ENCODE measurements around the gene DVL1.
A peak's percentile ranks its signal among the peaks of the same experiment; 100 is the strongest.

DVL1 gene

GRCh38 chr1:1340185-1340584 is 9.0 kb downstream of the DVL1 start:
- no peak for DNase-seq

DNA sequence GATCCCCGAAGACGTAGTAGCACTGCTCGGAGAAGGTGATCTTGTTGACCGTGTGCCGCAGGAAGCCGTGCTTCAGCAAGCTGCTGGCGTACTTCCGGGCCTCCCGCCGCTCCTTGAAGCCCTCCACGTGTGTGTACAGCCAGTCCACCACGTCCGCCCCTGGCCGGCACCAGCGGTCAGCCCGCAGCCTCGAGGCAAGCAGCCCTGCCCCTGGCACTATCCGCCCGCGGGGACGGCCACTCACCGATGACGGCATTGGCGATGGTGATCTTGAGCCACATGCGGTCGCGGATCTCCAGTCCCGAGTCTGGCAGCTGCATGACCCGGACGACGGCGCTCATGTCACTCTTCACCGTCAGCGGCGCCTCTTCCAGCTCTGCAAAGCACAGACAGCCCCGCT is 10.9 kb downstream of the DVL1 start:
- DNase-seq, result no peak

DNA sequence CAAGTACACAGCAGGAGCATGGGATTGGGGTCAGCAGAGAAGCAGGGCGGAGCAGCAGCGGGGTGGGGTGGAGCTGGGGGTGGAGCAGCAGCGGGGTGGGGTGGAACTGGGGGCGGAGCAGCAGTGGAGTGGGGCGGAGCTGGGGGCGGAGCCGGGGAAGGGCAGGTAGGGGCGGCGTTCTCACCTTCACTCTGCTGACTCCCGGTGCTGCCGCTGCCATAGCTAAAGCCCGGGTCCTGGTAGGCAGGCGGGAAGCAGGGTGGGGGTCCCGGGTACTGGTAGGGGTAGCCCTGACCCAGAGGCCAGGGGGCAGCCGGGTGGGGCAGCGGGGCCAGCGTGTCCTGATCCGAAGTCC is 11.4 kb downstream of the DVL1 start:
- DNase-seq, result peak in 1 of 4 experiments; percentile 27

DNA sequence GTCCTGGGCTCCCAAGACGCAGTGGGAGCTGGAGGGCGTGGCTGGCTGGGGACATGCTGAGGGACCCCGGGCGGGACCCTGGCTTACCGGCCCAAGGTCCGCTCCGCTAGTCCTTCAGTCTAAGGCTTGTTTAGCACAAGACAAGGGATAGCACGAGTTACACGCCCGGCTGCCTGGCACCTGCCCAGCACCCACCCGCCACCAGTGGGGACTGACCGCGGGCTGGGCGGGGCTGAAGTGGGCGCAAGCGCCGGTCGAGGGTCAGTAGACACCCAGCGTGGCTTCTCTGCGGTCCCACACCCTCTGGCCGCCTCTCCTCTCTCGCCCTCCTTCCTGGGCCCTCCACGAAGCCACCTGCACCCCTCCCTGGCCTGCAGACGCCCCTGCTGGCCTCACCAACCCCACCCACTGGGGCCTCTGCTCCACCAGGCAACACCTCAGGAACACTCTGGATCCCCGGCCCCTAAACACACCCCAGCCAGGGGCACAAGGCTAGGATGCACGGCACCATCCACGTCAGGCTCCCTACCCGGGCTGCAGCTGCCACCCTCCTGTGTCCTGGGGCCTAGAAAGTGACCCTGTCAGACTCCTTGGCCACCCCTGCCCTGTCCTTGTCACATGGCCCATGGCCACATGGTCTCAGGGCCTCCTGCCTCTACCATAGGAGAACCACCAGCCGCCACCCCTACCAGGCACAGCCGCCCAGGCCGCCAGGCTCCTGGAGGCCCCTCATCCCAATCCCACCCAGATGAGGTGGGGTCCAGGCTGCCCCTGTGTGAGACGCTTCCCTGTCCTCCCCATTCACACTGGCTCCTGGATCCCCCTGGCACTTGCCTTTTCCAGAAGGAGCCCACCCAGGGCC is 12.1 kb downstream of the DVL1 start:
- DNase-seq, result no peak

DNA sequence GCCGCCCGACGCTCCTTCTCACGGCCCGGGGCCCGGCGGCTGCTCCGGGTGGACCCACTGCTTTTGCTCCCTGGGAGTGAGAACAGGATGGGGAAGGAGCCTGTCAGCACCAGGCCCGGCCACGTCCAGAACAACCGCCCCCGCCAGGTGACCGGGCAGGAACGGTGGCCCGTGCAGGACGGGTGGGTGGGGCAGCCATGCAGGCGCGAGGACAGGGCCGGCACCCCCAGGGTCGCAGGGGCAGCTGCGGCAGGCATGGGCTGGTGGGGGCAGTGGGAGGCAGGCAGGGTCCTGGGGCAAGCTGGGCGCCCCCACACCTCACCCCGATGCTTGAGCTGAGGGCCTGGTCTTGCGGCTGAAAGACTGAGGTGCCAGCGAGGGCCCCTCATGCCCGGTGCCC is 12.8 kb downstream of the DVL1 start:
- DNase-seq, result no peak

DNA sequence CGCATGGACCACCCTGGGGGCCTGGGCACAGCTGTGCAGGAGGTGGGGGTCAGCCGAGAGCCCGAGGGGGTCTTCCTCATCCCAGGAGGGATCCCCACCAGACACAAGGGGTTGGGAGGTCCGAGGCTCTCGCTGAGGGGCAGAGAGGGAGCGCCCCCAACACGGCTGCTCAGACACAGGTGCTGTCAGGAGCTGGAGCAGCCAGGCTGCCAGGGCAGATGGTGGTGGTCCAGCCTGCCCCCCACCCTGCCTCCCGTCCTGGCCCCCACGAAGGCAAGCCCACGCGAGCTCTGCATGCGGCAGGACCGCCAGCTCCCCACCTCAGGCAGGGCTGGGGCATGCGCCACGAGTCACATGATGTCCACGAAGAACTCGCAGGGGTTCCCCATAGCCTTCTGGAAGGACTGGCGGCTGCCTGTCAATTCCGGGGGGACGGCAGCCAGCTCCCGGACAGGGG is 13.4 kb downstream of the DVL1 start:
- DNase-seq, result no peak

DNA sequence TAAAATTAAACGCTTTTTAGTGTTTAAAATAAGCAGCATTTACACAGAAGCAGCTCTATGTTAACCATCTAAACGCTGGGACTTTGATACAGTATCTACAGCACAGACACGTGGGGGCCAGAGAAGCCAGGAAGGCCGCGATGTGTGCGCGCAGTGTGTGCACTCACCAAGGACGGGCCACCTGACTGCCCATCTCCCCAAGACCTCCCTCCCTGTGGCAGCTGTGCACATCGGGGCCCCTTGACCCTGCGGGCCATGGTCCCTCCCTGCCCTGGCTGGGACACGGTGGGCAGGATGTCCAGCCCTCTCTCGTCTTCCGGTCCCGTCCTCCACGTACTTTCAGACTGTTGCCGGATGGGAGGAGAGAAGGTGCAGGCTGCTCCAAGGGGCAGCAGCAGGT is 13.9 kb downstream of the DVL1 start:
- DNase-seq, result no peak

GRCh38 chr1:1334835-1335234 is 14.4 kb downstream of the DVL1 start:
- DNase-seq, result no peak

GRCh38 chr1:1333551-1334241 is 15.5 kb downstream of the DVL1 start:
- DNase-seq, result no peak

DNA sequence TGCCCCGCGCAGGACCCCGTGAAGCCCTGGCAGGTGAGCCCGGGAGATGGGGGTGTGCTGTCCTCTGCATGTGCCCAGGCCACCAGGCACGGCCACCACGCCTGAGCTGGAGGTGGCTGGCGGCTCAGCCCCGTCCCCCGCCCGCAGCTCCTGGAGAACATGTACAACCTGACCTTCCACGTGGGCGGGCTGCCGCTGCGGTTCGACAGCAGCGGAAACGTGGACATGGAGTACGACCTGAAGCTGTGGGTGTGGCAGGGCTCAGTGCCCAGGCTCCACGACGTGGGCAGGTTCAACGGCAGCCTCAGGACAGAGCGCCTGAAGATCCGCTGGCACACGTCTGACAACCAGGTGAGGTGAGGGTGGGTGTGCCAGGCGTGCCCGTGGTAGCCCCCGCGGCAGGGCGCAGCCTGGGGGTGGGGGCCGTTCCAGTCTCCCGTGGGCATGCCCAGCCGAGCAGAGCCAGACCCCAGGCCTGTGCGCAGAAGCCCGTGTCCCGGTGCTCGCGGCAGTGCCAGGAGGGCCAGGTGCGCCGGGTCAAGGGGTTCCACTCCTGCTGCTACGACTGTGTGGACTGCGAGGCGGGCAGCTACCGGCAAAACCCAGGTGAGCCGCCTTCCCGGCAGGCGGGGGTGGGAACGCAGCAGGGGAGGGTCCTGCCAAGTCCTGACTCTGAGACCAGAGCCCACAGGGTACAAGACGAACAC is 16.3 kb downstream of the DVL1 start:
- DNase-seq, result no peak

DNA sequence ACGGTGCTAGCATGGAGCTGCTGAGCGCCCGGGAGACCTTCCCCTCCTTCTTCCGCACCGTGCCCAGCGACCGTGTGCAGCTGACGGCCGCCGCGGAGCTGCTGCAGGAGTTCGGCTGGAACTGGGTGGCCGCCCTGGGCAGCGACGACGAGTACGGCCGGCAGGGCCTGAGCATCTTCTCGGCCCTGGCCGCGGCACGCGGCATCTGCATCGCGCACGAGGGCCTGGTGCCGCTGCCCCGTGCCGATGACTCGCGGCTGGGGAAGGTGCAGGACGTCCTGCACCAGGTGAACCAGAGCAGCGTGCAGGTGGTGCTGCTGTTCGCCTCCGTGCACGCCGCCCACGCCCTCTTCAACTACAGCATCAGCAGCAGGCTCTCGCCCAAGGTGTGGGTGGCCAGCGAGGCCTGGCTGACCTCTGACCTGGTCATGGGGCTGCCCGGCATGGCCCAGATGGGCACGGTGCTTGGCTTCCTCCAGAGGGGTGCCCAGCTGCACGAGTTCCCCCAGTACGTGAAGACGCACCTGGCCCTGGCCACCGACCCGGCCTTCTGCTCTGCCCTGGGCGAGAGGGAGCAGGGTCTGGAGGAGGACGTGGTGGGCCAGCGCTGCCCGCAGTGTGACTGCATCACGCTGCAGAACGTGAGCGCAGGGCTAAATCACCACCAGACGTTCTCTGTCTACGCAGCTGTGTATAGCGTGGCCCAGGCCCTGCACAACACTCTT is 17.0 kb downstream of the DVL1 start:
- no peak for DNase-seq

DNA sequence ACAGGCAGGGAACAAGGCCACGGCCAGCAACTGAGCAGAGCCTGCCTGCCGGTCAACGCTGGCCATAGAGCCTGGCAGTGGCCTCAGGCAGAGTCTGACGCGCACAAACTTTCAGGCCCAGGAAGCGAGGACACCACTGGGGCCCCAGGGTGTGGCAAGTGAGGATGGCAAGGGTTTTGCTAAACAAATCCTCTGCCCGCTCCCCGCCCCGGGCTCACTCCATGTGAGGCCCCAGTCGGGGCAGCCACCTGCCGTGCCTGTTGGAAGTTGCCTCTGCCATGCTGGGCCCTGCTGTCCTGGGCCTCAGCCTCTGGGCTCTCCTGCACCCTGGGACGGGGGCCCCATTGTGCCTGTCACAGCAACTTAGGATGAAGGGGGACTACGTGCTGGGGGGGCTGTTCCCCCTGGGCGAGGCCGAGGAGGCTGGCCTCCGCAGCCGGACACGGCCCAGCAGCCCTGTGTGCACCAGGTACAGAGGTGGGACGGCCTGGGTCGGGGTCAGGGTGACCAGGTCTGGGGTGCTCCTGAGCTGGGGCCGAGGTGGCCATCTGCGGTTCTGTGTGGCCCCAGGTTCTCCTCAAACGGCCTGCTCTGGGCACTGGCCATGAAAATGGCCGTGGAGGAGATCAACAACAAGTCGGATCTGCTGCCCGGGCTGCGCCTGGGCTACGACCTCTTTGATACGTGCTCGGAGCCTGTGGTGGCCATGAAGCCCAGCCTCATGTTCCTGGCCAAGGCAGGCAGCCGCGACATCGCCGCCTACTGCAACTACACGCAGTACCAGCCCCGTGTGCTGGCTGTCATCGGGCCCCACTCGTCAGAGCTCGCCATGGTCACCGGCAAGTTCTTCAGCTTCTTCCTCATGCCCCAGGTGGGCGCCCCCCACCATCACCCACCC is 17.9 kb downstream of the DVL1 start, which contains the start of gene TAS1R3:
TAS1R3 (plus strand) TSS at position 213 of the 898 bp plus-strand sequence; CDS start at position 279, 66 bp downstream.
- DNase-seq, result no peak

DNA sequence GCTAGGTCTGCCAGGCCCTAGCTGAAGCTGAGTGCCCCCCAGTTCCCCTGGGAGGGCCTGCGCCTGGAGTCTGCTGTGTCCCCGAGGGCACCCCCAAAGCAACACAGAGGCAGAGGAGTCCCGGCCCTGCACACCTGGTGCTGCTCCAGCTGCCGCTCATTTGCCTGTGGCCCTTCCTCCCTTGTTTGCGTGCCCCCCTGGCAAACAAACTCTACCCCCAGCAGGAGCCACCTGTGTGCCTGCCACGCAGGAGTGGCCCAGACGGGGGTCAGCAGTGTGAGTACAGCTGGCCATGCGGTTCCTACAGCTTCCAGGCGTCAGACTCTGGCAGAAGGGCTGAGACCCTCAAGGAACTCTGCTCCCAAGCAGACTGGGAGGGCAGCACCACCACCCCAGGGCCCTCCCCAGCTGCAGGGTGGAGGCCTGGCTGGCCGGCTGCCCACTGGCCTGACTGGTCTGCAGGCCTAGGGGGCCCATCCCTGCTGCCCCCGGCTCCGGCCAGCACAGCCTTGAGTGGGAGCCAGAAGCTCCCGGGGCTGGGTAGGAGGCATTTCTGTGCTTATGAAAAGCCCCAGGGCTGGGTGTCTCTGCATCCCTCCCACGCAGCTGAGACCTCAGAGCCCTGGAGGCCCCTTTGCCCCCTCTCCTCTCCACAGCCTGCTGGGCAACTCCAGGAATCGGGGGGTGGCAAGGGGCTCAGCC is 18.7 kb downstream of the DVL1 start:
- no peak for DNase-seq

DNA sequence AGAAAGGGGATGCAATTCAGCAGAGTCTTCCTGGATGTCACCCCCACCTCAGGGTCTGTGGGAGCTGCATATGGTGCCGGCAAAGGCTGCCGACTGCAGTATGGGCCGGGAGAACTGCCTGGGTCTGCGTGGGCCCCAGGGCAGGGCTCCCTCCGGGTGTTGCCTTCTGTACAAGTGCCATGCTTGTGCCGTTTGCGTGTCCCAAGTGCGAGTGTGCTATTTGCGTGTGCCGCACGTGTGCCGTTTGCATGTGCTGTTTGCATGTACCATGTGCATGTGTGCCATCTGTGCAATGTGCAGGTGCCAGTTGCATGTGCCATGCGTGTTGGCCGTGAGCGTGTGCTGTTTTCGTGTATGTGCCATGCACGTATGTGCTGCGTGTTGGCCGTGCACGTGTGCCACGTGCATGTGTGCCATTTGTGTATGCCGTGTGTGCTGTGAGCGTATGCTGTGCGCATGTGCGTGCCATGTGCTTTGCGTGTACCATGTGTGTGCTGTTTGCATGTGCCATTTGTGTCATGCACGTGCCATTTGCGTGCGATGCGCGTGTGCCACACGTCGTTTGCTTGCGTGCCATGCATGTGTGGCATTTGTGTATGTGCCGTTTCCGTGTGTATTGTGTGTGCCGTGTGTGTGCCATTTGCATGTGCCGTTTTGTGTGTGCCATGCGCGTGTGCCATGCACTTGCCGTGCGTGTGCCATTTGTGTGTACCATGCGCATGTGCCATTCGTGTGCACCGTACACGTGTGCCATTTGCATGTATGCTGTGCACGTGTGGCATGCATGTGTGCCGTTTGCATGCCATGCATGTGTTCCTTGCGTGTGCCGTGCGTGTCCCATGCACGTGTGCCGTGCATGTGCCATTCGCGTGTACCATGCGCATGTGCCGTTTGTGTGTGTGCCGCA is 19.7 kb downstream of the DVL1 start:
- no peak for DNase-seq

DNA sequence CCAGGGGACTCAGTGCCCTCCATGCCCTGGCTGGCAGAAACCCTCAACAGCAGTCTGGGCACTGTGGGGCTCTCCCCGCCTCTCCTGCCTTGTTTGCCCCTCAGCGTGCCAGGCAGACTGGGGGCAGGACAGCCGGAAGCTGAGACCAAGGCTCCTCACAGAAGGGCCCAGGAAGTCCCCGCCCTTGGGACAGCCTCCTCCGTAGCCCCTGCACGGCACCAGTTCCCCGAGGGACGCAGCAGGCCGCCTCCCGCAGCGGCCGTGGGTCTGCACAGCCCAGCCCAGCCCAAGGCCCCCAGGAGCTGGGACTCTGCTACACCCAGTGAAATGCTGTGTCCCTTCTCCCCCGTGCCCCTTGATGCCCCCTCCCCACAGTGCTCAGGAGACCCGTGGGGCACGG is 21.0 kb downstream of the DVL1 start:
- no peak for DNase-seq

GRCh38 chr1:1327291-1327690 is 21.9 kb downstream of the DVL1 start:
- DNase-seq, result no peak

GRCh38 chr1:1326075-1326605 is 23.1 kb downstream of the DVL1 start:
- no peak for DNase-seq

DNA sequence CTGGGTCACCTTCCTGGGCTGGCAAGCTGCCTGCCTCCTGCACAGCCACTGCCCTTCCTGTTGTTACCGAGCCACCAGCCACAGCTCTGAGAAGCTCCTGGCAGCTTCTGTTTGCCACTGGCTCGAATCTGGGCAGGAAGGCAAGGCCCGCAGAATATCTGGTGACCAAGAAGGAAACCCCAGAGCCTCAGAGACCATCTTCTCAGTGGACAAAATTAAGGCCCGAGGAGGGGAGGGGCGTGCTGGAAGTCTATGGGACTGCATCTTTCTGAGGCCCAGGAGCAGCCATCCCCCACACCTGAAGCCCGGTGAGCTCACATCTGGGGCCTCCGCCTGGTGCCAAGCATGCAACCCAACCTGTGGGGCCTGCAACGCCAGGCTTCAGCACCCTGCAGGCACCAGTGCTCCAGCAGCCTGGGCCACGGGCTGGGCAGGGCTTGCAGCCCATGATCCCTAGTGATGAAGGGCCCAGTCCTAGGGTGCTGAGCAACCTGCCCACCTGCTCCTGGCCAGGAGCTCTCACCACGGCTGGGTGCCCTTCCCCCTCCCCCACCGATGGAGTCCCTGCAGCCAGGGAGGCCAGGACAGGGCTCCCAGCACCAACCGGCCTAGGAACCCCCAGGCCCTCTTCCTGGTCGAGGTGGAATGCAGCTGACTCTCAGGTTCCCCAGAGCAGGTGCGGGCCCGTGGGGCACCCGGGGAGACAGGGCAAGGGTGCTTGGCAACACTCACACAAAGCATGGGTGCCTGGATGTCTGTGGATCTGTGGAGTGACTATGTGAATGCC is 23.7 kb downstream of the DVL1 start:
- DNase-seq, result peak in 1 of 4 experiments; percentile 21
